B cell (primary cell): Measurements from ENCODE around the gene ERCC8. TPM values are rescaled to one million over a fixed set of nuclear protein-coding genes. Genes with fewer than 3 reads are reported as not detected.
"Not testable (repeated sequence)": the region's sequence is repeated elsewhere in the genome, so short reads cannot be mapped to it uniquely, and the experiment has no call there.

Experiments used
- ATAC-seq: fragments of 200-7000 bp; cut with Tn5 transposase; one replicate; pipeline ENCODE4 v1.10.0; 2021; ENCODE audit warnings: low read depth, mild to moderate bottlenecking, moderate number of reproducible peaks, moderate library complexity
- CTCF ChIA-PET: fragments of 350-600 bp; sonication (Branson Sonifier 250); formaldehyde crosslinking; loops from one replicate; lab custom pipeline; 2021; ENCODE audit warnings: antibody characterized with exemption, inconsistent platforms; lab: Charles Lee
- POLR2A ChIA-PET: fragments of 350-600 bp; sonication (Branson Sonifier 250); formaldehyde crosslinking; loops from one replicate; lab custom pipeline; 2021; ENCODE audit warnings: antibody characterized with exemption; lab: Charles Lee
- DNase-seq: peaks from one replicate; pipeline ENCODE4 v3.0.0; 2013
- H2AFZ ChIP-seq: 2 replicates; pipeline ENCODE4 v1.6.1; 2012; ENCODE audit warnings: mild to moderate bottlenecking, low read depth, low read length; ENCODE audit not compliant: insufficient read depth, poor library complexity, severe bottlenecking
- H3K27ac ChIP-seq, 2 donors: 1 replicate in 1 of 2; 2 replicates in 1 of 2; pipeline ENCODE4 v1.5.1; 2012 to 2013; ENCODE audit warnings: low read length in 2 of 2, mild to moderate bottlenecking in 2 of 2, moderate library complexity in 1 of 2
- H3K27me3 ChIP-seq, 4 experiments: fragments of 200-600 bp in 1 of 4; sonication (generic) in 1 of 4; replicated peaks in 1 of 4; 1 replicate in 2 of 4; 2 replicates in 2 of 4; pipeline versions ENCODE4 v1.6.1 to v1.7.0; 2013 to 2016; ENCODE audit warnings: low read length in 3 of 4, mild to moderate bottlenecking in 2 of 4, mixed read lengths in 1 of 4, moderate library complexity in 1 of 4; ENCODE audit not compliant: insufficient read depth in 4 of 4, control insufficient read depth in 3 of 4; ENCODE audit errors: control extremely low read depth in 1 of 4
- H3K36me3 ChIP-seq, 2 experiments: replicated peaks in 1 of 2; 1 replicate in 1 of 2; 2 replicates in 1 of 2; pipeline versions ENCODE4 v1.6.1 to v1.7.1; 2013; ENCODE audit warnings: low read length in 1 of 2; ENCODE audit not compliant: insufficient read depth in 2 of 2, control insufficient read depth in 1 of 2; ENCODE audit errors: control extremely low read depth in 1 of 2, extremely low read depth in 1 of 2
- H3K4me1 ChIP-seq, 2 donors: fragments of 200-600 bp in 1 of 2; sonication (generic) in 1 of 2; 1 replicate in 1 of 2; 2 replicates in 1 of 2; pipeline versions ENCODE4 v1.5.1 to v1.6.1; 2013 to 2017; ENCODE audit warnings: low read length in 2 of 2; ENCODE audit not compliant: control insufficient read depth in 2 of 2, insufficient read depth in 2 of 2
- H3K4me2 ChIP-seq: replicated peaks from 2 replicates; pipeline ENCODE3; 2012; ENCODE audit warnings: mild to moderate bottlenecking, low read depth, low read length; ENCODE audit not compliant: poor library complexity, severe bottlenecking
- H3K4me3 ChIP-seq, 5 experiments: fragments of 200-600 bp in 1 of 5; sonication (generic) in 1 of 5; 1 replicate in 3 of 5; 2 replicates in 2 of 5; pipeline versions ENCODE4 v1.5.1 to v1.7.0; 2011 to 2016; ENCODE audit warnings: low read length in 4 of 5, mild to moderate bottlenecking in 4 of 5, low read depth in 2 of 5, control low read depth in 1 of 5, moderate library complexity in 1 of 5; ENCODE audit not compliant: insufficient read depth in 1 of 5; ENCODE audit errors: control extremely low read depth in 1 of 5, extremely low read depth in 1 of 5
- H3K79me2 ChIP-seq: fragments of 200-600 bp; sonication (generic); one replicate; pipeline ENCODE4 v1.6.0; 2016; ENCODE audit warnings: low read length; ENCODE audit not compliant: control insufficient read depth, insufficient read depth
- H3K9ac ChIP-seq: fragments of 200-600 bp; sonication (generic); 2 replicates; pipeline ENCODE4 v1.6.1; 2017; ENCODE audit warnings: mild to moderate bottlenecking, low read length, moderate library complexity
- H3K9me3 ChIP-seq, 3 donors: one replicate each; pipeline versions ENCODE4 v1.6.1 to v1.7.1; 2013; ENCODE audit warnings: low read length in 2 of 3; ENCODE audit not compliant: control insufficient read depth in 2 of 3, insufficient read depth in 1 of 3; ENCODE audit errors: control extremely low read depth in 1 of 3
- H4K20me1 ChIP-seq: 2 replicates; pipeline ENCODE4 v1.6.0; 2012; ENCODE audit warnings: mild to moderate bottlenecking, low read length; ENCODE audit not compliant: insufficient read depth, control insufficient read depth, poor library complexity, severe bottlenecking
- H3K27ac Mint-ChIP-seq: one replicate; pipeline ENCODE4 v1.8.0; 2021; ENCODE audit warnings: mixed read lengths
- H3K27me3 Mint-ChIP-seq: one replicate; pipeline ENCODE4 v1.8.0; 2021; ENCODE audit warnings: mixed read lengths
- H3K4me1 Mint-ChIP-seq: one replicate; pipeline ENCODE4 v1.8.0; 2021; ENCODE audit warnings: mixed read lengths
- H3K4me3 Mint-ChIP-seq: one replicate; pipeline ENCODE4 v1.8.0; 2021; ENCODE audit warnings: mixed read lengths
- H3K9me3 Mint-ChIP-seq: one replicate; pipeline ENCODE4 v1.8.0; 2022; ENCODE audit warnings: mixed read lengths; ENCODE audit not compliant: insufficient read depth
- EZH2 ChIP-seq: IDR thresholded peaks from 2 replicates; pipeline ENCODE4 v1.6.1; 2012; ENCODE audit warnings: borderline replicate concordance, low read depth, mild to moderate bottlenecking, moderate library complexity, low read length; ENCODE audit not compliant: insufficient read depth, poor library complexity, severe bottlenecking
- WGBS: methylation state at CpG from one replicate; pipeline ENCODE4 v1.1.5; 2013; ENCODE audit warnings: missing lambda C conversion rate; ENCODE audit not compliant: insufficient coverage; 5-methylcytosine and 5-hydroxymethylcytosine counted together
- intact Hi-C: fragments of 100-400 bp; cut with micrococcal nuclease; formaldehyde crosslinking; loops from one replicate; pipeline ENCODE4 v1.10.0; 2022
- polyA plus RNA-seq: library from polyadenylated mRNA; depleted of rRNA; stranded (reverse); fragments of >200 nt; gene quantifications from 2 replicates; pipeline ENCODE4 v1.2.3, GENCODE V29; 2012
- total RNA-seq, 2 donors: library from RNA; stranded (reverse); fragments of 120-200 nt in 1 of 2; gene quantifications; 1 replicate in 1 of 2; 2 replicates in 1 of 2; pipeline versions ENCODE4 v1.2.3 to v1.2.4, GENCODE V29; 2013 to 2022
- TF ChIP-seq, protein P1 (sequence below): fragments of 200-600 bp; IDR thresholded peaks from one replicate; pipeline ENCODE4 v1.8.0; 2022; ENCODE audit warnings: antibody characterized with exemption, mild to moderate bottlenecking

Gene ERCC8
- total and polyA plus RNA-seq, 2 donors (not counting 1 experiment from before 2014, with no cell fraction given) = 6.8 to 9.2 TPM

DNA sequence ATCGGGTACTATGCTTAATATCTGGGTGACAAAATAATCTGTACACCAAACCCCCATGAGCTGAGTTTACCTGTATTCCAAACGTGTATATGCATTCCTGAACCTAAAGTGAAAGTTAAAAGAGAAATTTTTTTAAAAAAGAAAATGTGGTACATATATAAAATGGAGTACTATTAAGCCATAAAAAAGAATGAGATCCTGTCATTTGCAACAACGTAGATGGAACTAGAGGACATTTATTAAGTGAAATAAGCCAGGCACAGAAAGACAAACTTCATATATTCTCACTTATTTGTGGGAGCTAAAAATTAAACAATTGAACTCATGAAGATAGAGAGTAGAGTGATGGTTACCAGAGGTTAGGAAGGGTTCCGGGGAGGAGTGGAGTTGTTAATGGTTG, 44.9 kb upstream of the ERCC8 start:
- H3K36me3 ChIP-seq = no peaks in the 10 kb centered on the region
- TF ChIP-seq, protein P1, sequence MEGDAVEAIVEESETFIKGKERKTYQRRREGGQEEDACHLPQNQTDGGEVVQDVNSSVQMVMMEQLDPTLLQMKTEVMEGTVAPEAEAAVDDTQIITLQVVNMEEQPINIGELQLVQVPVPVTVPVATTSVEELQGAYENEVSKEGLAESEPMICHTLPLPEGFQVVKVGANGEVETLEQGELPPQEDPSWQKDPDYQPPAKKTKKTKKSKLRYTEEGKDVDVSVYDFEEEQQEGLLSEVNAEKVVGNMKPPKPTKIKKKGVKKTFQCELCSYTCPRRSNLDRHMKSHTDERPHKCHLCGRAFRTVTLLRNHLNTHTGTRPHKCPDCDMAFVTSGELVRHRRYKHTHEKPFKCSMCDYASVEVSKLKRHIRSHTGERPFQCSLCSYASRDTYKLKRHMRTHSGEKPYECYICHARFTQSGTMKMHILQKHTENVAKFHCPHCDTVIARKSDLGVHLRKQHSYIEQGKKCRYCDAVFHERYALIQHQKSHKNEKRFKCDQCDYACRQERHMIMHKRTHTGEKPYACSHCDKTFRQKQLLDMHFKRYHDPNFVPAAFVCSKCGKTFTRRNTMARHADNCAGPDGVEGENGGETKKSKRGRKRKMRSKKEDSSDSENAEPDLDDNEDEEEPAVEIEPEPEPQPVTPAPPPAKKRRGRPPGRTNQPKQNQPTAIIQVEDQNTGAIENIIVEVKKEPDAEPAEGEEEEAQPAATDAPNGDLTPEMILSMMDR = no peak
- no peak for TF ChIP-seq EZH2
- ChIA-PET POLR2A (no interaction called here), CTCF (no interaction called here)
- H3K27ac ChIP-seq = no peak overlapping the region
- H2AFZ ChIP-seq = no peak overlapping the region
- ATAC-seq = no peak
- H3K4me1 ChIP-seq = peaks cover 5 to 10% of the 10 kb centered on the region in 2 donors
- H3K9me3 ChIP-seq = peaks cover 0 to 42% (median 25%) of the 10 kb centered on the region in 3 donors
- H3K4me3 ChIP-seq = no peak overlapping the region
- no peaks in the 10 kb centered on the region for H4K20me1 ChIP-seq
- H3K27ac Mint-ChIP-seq = no peak overlapping the region
- intact Hi-C loops = no loop called here
- H3K79me2 ChIP-seq = peaks cover 15% of the 10 kb centered on the region
- H3K9me3 Mint-ChIP-seq = peaks cover 27% of the 10 kb centered on the region
- H3K4me2 ChIP-seq = no peak overlapping the region
- no CpG with 5 or more reads among the region's 4 CpGs for whole genome bisulfite sequencing
- H3K27me3 ChIP-seq = no peaks in the 10 kb centered on the region
- no peak overlapping the region for H3K9ac ChIP-seq
- no peak for DNase-seq
- H3K4me1 Mint-ChIP-seq = peaks cover 15% of the 10 kb centered on the region
- H3K27me3 Mint-ChIP-seq = no peaks in the 10 kb centered on the region
- no peak overlapping the region for H3K4me3 Mint-ChIP-seq

DNA sequence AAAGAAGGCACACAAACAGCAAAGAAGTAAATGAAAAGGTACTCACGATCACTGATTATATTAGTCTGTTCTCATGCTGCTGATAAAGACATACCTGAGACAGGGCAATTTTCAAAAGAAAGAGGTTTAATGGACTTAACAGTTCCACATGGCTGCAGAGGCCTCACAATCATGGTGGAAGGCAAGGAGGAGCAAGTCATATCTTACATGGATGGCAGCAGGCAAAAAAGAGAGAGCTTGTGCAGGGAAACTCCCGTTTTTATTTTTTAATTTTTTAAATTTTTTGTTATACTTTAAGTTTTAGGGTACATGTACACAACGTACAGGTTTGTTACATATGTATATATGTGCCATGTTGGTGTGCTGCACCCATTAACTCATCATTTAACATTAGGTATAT, 37.3 kb upstream of the ERCC8 start:
- H3K9ac ChIP-seq, H3K9me3 Mint-ChIP-seq, H3K4me1 ChIP-seq, H2AFZ ChIP-seq, H3K36me3 ChIP-seq, H3K4me3 Mint-ChIP-seq, CTCF ChIA-PET, H3K4me3 ChIP-seq, H3K27me3 ChIP-seq, POLR2A ChIA-PET, H3K27ac Mint-ChIP-seq, H4K20me1 ChIP-seq, H3K27ac ChIP-seq, intact Hi-C loops, H3K27me3 Mint-ChIP-seq, H3K79me2 ChIP-seq, DNase-seq, ATAC-seq, H3K4me2 ChIP-seq, H3K4me1 Mint-ChIP-seq: not testable (repeated sequence)
- peaks cover 0 to 10% (median 10%) of the 10 kb centered on the region in 3 donors for H3K9me3 ChIP-seq
- 100% methylated on average over 1 of the region's 3 CpGs for WGBS
